ENCODE measurements around the gene KRTAP5-3. TPM values are rescaled to one million over a fixed set of nuclear protein-coding genes. Genes with fewer than 3 reads are reported as not detected.
"Not testable (repeated sequence)": the region's sequence is repeated elsewhere in the genome, so short reads cannot be mapped to it uniquely, and the experiment has no call there.

Gene KRTAP5-3
- total RNA-seq, 2 donors from 2014 or later = not detected

DNA sequence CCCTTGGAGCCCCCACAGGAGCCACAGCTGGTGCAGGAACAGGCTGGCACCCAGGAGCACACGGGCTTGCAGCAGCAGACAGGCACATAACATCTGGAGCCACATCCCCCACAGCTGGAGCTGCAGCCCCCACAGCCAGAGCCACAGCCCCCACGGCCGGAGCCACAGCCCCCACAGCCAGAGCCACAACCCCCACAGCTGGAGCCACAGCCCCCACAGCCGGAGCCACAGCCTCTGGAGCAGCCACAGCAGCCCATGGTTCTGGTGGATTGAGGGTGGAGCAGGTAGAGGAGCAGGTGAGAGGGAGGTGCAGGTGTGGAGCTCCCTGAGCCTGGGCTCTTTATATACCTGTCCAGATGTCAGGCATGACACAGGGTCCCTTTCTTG, 10.3 kb downstream of the KRTAP5-3 start, which contains the start of gene KRTAP5-2:
Gene KRTAP5-2 (minus strand): TSS at position 301 of the 387 bp plus-strand sequence. CDS start 44 bp downstream, at position 257.
- TF ChIP-seq, protein P1, sequence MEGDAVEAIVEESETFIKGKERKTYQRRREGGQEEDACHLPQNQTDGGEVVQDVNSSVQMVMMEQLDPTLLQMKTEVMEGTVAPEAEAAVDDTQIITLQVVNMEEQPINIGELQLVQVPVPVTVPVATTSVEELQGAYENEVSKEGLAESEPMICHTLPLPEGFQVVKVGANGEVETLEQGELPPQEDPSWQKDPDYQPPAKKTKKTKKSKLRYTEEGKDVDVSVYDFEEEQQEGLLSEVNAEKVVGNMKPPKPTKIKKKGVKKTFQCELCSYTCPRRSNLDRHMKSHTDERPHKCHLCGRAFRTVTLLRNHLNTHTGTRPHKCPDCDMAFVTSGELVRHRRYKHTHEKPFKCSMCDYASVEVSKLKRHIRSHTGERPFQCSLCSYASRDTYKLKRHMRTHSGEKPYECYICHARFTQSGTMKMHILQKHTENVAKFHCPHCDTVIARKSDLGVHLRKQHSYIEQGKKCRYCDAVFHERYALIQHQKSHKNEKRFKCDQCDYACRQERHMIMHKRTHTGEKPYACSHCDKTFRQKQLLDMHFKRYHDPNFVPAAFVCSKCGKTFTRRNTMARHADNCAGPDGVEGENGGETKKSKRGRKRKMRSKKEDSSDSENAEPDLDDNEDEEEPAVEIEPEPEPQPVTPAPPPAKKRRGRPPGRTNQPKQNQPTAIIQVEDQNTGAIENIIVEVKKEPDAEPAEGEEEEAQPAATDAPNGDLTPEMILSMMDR (IDR thresholded peaks at IDR 0.05) = no peak
- Histone ChIP-seq H3K36me3 (no peaks in the 10 kb centered on the region), H3K4me3 (no peak within 1 kb of the TSS), H3K4me1 (no peaks in the 10 kb centered on the region), H3K27ac (no peak within 1 kb of the TSS), H3K9me3 (no peaks in the 10 kb centered on the region), H3K27me3 (no peaks in the 10 kb centered on the region)
- DNase-seq (ENCODE audit: low spot score) = no peak

DNA sequence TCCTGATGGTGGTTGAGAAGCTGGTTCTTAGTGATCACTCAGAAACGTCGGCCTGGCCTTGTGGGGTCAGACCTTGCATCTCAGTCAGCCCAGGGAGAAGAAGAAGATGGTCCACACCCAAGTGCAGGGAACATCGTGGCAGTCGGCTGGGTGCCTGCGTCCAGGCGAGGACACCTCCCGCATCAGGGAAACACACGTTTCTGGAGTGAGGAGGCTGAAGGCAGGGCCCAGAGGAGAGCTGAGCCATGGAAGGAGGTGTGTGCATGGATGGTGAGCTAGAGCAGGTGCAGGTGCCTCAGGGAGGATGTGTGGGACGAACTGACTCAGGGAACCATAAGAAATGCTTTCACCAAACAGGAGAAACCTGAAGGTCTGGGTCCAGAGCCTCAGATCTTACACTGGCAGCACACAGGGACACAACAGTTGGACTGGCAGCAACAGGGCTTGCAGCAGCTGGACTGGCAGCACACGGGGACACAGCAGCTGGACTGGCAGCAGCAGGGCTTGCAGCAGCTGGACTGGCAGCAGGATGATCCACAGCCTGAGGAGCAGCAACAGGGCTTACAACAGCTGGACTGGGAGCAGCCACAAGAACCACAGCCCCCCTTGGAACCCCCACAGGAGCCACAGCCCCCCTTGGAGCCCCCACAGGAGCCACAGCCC, 10.8 kb downstream of the KRTAP5-3 start:
- Histone ChIP-seq H3K4me3 (no peak overlapping the region), H3K4me1 (no peaks in the 10 kb centered on the region), H3K27ac (no peak overlapping the region), H3K27me3 (no peaks in the 10 kb centered on the region), H3K9me3 (no peaks in the 10 kb centered on the region), H3K36me3 (no peaks in the 10 kb centered on the region)
- DNase-seq (ENCODE audit: low spot score) = no peak
- TF ChIP-seq, protein P1 (IDR thresholded peaks at IDR 0.05) = no peak

DNA sequence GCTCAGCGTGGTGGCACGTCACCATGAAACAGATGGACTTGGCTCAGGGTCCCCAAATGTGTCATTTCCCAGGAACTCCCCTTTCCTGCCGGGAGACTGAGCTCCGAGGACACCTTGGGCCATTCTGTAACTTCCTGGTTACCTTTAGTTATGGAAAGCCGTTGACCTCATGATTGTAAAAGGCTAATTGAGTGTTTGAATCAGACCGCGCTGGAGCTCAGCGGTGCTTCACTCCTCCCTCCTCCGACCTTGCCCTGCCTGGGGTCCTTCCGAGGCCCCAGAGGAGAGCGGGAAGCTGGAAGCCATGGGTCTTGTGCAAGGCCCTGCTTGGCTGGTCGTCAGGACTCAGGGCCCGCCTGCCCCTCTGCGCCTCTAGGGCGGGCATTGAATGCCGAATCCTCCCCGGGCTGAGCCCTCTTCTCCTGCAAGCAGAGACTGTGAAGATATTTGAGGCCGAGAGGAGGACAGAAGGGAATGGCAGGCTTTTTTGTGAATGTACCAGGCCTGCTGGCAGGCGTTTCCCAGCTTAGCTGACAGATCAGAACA, 11.6 kb downstream of the KRTAP5-3 start:
- H3K9me3 ChIP-seq; DNase-seq (ENCODE audit: low spot score); H3K27me3 ChIP-seq; H3K36me3 ChIP-seq; H3K4me3 ChIP-seq; H3K4me1 ChIP-seq; H3K27ac ChIP-seq: not testable (repeated sequence)

DNA sequence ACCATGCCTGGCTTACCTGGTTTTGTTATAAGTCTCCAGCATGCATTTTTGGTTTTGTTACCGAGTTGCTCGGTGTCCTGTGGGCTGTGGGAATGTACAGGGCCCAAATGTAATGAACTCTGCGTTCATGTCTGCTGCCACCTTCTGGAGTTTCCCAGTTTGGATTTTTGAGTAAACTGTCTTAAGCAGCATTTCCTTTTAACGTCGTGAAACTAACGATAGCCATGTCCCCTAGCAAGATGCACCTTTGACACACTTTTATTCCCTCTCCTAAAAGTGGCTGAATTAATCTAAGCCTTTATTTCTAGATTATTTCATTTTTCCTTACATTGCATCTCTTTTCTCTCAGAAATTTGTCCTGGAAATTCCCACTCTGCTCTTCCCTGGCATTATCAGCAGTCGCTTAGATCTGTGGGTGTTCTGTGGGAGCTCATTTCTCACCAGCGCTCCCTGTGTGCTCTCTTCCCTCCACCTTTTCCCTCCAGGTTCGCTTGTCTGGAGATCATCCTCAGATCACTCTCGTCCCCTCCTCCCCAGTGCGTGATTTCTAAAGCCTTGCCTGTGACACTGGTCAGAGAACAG, 12.2 kb downstream of the KRTAP5-3 start:
- not testable (repeated sequence) for H3K9me3 ChIP-seq; H3K4me3 ChIP-seq; DNase-seq (ENCODE audit: low spot score); H3K4me1 ChIP-seq; H3K27me3 ChIP-seq; H3K27ac ChIP-seq; H3K36me3 ChIP-seq

DNA sequence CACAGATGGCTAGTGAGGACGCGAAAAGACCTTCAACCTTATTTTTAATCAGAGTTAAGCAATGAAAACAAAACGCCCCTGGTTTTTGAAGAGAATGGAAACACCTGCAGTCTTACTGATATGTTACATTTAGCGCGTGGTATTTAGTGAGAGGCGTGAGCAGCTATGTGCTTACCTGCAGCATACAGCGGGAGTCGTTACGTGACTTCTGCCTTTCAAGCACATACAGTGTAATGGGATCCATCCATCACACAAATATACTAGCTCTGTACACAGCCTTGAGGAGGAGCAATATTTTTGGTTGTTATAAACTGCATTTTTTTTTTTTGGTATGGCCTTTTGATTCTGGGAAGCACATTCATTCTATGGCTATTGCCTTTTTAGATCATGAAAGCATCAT, 15.6 kb downstream of the KRTAP5-3 start:
- no peaks in the 10 kb centered on the region for H3K9me3 ChIP-seq
- no peak overlapping the region for H3K4me3 ChIP-seq
- no peak overlapping the region for H3K27ac ChIP-seq
- no peaks in the 10 kb centered on the region for H3K27me3 ChIP-seq
- TF ChIP-seq, protein P1 (IDR thresholded peaks at IDR 0.05) = no peak
- H3K4me1 ChIP-seq = peaks cover 0 to 5% of the 10 kb centered on the region in 2 donors
- no peak for DNase-seq (ENCODE audit: low spot score)
- no peaks in the 10 kb centered on the region for H3K36me3 ChIP-seq

DNA sequence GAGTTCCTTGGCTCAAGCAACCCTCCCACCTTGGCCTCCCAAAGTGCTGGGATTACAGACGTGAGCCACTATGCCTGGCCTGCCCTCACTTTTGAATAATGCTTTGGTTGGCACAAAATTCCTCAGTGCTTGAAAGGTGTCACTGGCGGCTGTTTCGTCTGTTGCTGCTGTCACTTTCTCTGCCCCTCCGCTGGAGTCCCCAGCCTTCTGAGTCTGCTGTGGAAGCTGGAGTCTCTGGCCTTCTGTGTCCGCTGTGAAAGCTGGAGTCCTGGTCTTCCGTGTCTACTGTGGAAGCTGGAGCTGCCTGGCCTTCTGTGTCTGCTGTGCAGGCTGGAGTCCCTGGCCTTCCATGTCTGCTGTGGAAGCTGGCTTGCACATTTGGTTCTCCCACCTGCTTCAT, 18.3 kb downstream of the KRTAP5-3 start:
- Histone ChIP-seq H3K4me1 (peaks cover 0 to 5% of the 10 kb centered on the region in 2 donors), H3K27me3 (no peaks in the 10 kb centered on the region), H3K27ac (no peak overlapping the region), H3K4me3 (no peak overlapping the region), H3K36me3 (no peaks in the 10 kb centered on the region), H3K9me3 (no peaks in the 10 kb centered on the region)
- TF ChIP-seq, protein P1 (IDR thresholded peaks at IDR 0.05) = no peak
- DNase-seq (ENCODE audit: low spot score) = no peak

DNA sequence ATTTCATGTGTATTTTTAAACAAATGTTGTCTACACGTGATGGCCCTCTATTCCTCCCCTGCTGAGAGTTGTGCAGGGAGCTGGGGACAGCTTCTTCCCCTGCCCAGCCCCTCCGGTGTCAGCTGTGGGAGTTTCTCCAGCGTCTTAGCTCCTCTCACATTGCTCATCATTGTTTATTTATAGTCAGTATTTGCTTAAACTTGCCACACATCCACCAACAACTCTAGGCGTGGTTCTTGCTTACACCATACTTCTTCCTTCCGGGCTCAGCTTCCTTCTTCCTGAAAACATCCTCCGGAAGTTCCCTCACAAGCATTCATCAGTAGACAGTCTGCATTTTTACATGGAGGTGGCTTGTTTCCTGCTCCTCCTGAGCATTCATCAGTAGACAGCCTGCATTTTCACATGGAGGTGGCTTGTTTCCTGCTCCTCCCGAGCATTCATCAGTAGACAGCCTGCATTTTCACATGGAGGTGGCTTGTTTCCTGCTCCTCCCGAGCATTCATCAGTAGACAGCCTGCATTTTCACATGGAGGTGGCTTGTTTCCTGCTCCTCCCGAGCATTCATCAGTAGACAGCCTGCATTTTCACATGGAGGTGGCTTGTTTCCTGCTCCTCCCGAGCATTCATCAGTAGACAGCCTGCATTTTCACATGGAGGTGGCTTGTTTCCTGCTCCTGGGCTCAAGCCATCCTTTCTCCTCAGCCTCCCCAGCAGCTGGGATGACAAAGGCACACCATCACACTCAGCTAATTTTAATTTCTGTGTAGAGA, 18.9 kb downstream of the KRTAP5-3 start:
- DNase-seq (ENCODE audit: low spot score) = not testable (repeated sequence)

More for the DNA sequence above, 18.9 kb downstream of the KRTAP5-3 start:
- not testable (repeated sequence) for H3K4me3 ChIP-seq, H3K4me1 ChIP-seq, H3K27me3 ChIP-seq, H3K27ac ChIP-seq, H3K9me3 ChIP-seq, H3K36me3 ChIP-seq

All from right atrium auricular region (tissue), 2 donors.